ENCODE measurements around the gene ENPP7.

Gene ENPP7, protein sequence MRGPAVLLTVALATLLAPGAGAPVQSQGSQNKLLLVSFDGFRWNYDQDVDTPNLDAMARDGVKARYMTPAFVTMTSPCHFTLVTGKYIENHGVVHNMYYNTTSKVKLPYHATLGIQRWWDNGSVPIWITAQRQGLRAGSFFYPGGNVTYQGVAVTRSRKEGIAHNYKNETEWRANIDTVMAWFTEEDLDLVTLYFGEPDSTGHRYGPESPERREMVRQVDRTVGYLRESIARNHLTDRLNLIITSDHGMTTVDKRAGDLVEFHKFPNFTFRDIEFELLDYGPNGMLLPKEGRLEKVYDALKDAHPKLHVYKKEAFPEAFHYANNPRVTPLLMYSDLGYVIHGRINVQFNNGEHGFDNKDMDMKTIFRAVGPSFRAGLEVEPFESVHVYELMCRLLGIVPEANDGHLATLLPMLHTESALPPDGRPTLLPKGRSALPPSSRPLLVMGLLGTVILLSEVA

DNA sequence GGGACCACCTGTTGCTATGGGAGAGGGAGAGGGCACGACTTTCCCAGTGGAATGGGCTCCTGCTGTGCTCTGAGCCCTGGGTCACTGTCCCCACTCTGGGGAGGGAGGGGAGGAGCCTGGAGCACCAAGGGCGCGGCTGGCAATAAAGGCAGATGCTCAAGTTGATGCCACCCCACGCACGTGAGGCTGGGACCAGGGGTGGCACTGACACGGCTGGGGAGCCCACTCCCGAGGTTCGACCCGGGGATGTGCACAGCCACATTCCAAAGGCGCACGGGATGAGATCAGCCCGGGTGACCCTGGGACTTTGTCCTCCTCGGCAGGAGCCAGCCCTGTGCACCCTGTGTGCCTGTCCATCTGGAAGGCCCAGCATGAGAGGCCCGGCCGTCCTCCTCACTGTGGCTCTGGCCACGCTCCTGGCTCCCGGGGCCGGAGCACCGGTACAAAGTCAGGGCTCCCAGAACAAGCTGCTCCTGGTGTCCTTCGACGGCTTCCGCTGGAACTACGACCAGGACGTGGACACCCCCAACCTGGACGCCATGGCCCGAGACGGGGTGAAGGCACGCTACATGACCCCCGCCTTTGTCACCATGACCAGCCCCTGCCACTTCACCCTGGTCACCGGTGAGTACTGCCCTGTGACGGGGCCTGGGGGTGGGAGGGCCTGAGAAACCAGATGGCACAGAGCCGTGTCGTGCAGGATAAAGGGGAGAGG, at the start of gene ENPP7:
ENPP7 (plus strand) TSS at position 175 of the 715 bp plus-strand sequence; CDS start at position 372, 197 bp downstream.
- DNase-seq: no peak

GRCh38 chr17:79681101-79681621, 49.6 kb upstream of the ENPP7 start:
- DNase-seq: no peak

DNA sequence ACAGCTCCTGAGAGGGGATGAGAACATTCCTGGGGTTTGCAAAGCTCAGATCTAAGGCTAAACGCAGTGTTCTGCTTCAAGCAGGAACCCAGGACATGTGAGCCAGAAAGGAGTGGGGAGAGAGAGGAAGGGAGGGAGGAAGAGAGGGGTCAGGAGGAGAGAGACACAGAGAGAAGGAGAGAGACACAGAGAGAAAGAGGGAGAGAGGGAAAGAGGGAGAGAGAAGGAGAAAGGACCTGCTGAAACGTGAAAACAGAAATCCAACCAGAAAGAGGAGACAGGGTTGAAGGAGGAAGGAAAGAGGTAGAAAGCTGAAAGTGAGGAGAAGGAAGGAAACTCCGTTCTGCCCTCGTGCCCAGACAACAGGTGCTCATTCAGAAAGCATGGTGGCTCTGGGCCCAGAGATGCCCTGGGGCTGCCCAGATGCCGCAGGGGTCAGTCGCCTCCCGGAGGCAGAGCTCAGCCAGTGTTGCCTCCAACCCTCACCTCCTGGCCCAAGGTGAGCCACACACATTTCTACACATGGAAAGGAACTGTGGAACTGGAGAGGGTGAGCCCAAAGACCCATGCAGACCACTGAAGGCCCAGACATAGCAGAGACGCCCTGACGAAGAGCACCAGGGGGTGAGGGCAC, 49.0 kb upstream of the ENPP7 start:
- DNase-seq: no peak

DNA sequence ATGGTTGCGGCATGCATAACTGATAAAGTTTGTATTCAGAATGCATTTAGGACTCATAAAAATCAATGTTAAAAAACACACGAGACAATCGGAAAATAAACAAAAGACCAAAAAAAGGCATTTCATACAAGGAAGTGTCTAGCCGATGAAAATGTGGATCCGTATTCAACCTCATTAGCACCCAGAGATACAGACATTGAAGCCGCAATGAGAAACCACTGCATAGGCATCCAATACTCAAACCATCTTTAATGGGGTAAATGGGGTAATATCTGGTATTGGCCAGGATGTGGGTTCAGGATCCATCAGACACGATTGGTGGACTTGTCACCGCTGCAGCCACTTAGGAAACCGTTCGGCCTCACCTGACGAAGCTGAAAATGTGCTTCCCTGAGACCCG, 47.4 kb upstream of the ENPP7 start:
- DNase-seq: no peak

DNA sequence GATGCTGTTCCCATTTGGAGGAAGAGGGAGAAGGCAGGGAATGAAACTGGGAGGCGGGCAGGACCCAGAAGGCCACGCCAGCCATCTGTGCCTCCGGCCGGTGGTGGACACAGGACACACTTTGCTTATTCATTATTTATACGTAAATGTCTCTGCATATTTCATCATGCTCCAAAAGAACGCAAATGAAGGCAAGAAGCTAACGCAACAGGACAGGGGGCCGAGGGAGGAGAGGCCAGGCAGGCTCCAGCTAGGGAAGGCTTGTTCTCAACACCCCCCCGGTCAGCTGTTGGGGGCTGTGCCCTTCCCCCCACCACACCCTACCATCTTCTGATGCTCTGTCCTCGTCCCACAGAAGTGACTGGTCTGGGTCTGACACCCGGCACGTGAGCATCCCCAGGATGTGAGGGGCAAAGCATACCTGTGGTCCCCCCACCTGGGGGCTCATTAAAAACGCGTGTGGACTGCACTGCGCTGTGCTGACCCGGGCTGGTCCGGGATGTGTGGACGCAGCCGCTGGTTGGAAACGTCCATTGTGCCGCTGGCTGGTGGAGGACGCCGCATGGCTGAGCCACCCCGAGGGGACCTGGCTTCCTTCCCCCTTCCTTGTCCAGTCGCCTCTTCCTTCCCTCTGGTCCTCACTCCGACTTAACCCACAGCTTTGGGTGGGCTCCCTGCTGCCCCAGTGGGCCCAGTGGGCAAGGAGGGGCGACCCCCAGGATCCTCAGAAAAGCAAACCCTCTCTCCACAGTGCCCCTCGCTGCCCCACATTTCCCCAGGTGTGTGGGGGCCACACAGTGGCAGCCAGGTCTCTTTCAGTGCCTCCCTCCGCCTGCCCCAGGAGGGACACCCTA, 46.4 kb upstream of the ENPP7 start:
- no peak for DNase-seq

DNA sequence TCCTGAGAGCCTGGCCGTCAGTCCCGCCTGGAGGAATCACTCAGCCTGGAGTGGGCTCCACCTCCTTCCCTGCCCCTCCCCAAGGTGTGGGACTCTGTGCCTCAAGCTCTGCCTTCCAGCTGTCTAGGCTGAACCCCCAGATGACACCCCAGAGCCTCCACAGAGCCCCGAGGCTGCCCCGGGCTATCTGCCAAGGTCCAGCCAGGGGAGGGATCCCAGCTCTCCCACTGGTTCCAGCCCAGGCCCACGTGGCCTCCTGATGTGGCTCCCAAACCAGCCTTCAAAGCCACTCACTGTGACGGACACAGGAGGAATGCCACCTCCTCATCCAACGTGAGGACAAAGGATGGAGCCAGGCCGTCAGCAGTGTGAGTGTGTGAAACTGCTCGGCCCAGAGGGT, 45.6 kb upstream of the ENPP7 start:
- no peak for DNase-seq

GRCh38 chr17:79686476-79686875, 44.3 kb upstream of the ENPP7 start:
- no peak for DNase-seq

DNA sequence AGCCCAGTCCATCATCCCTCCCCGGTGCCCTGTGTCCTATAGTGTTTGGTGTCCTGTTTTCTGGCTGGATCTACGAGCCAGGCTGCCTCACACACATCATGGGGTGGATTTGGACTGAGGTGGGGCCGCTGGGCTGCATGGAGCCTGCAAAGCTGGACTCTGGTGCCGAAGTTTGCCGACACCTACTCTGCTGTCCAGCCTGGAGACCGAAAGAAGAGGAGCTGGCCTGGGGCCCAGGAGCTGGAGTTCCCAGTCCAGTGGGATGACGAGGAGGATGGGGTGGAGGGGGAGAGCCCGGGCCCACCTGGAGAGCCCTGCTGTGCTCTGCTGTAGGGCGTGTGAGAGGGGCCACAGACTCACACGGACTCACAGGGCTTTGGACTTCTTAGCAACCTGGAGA, 40.3 kb upstream of the ENPP7 start:
- no peak for DNase-seq

DNA sequence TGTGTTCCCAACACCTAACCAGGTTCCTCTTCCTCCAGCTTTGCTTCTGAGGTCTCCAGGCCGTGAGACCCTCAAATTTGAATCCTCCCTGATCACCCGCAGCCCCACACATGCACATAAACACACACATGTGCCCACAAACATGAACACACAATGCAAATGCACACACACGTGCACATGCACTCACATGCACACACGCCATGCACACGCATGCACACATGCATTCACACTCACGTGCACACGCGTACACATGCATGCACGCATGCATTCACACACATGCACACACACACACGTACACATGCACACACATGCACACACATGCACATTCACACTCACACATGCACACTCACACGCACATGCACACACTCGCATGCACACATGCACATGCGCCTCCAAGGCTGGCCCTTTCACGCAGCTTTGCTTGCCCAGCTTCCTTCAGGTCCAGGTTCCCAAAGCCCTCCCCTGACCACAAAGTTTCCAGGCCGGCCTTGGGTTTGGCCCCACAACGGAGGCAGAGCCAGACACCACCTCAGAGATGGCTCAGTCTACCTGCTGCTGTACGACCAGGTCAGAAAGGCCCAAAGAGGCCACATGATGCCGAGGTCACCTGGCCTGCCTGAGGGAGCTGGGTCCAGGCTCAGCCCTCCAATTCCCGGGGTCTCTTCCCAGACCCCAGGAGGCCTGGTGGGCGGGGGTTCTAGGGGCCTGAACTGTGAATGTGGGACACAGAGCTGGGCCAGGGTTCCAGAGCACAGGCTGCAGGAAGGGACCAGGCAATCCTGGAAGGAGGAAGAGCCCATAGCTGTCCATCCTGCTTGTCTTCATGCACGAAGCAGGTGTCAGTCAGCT, 39.5 kb upstream of the ENPP7 start:
- DNase-seq: no peak

- DNase-seq: no peak
Observed at GRCh38 chr17:79691931-79692330, 38.8 kb upstream of the ENPP7 start.

GRCh38 chr17:79693419-79693818, 37.3 kb upstream of the ENPP7 start:
- no peak for DNase-seq

DNA sequence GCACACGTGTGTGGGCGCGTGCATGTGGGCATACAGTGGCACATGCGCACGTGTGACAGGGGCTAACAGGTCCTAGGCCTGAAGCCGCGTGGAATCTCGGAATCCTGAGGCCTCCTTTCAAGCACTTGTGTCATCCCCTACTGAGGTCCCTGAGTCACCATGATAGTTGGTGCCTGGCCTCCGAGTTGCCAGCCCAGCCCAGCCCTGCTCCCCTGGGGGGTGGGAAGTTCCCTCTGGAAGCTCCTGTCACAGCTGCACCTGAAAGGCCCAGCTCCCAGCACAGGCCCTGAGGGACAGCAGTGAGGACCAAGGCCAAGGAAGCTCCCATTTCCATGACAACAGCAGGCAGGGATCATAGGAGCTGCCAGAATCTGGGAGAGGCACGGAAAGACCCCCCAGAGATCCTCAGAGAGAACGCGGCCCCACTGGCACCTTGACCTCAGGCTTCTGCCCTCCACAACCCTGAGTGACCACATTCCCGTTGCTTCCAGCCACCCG, 35.4 kb upstream of the ENPP7 start:
- no peak for DNase-seq

- no peak for DNase-seq
Observed at GRCh38 chr17:79695797-79696609, 34.7 kb upstream of the ENPP7 start.

GRCh38 chr17:79696610-79696982, 34.1 kb upstream of the ENPP7 start:
- DNase-seq: no peak

GRCh38 chr17:79698146-79698846, 32.4 kb upstream of the ENPP7 start:
- DNase-seq: no peak

DNA sequence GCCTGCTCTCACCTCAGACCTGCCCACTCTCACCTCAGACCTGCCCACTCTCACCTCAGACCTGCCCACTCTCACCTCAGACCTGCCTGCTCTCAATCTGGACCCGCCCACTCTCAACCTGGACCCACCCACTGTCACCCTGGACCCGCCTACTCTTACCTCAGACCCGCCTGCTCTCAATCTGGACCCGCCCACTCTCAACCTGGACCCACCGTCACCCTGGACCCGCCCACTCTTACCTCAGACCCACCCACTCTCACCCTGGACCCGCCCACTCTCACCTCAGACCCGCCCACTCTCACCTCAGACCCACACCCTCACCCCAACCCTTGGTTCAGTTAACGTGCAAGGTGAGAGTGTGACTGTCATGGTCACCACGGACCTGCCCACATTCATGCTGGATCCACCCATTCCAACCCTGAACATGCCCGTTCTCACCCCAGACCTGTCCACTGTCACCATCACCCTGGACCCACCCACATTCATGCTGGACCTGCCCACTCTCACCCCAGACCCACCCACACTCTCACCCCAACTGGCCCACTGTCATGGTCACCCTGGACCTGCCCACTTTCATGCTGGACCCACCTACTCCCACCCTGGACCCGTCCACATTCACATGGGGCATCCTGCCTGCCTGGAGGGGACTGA, 31.2 kb upstream of the ENPP7 start:
- no peak for DNase-seq

GRCh38 chr17:79700592-79700991, 30.2 kb upstream of the ENPP7 start:
- no peak for DNase-seq

- no peak for DNase-seq
Observed at GRCh38 chr17:79702034-79702433, 28.7 kb upstream of the ENPP7 start.

DNA sequence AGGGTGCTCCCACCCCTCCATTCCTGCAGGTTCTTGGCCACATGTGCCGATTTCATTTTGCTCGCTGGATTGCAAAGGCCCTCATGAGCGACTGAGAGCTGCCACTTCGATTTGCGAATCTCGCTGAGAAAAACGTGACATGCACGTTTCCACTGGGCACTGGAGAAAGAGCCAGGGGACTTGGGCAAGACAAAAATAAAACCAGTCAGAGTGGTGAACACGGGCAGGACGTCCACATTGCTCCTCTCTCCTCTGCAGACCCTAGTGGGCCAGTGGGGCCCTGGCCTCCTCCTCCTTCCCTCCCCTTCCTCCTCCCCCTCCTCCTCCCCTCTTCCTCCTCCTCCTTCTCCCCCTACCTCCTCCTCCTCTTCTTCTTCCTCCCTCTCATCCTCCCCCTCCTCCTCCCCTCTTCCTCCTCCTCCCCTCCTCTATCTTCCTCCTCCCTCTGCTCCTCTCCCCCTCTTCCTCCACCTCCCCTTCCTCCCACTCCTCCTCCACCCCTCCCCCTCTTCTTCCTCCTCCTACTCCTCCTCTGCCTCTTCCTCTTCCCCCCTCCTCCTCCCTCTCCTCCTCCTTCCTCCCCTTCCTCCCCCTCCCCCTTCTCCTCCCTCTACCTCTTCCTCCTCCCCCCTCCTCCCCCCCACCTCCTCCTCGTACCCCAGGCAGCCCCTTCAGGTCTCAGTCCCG, 28.1 kb upstream of the ENPP7 start:
- DNase-seq: no peak
